ENCODE data around the gene S100A12. TPM values are rescaled to one million over a fixed set of nuclear protein-coding genes. Genes with fewer than 3 reads are reported as not detected.

The S100A12 gene
- total and polyA plus RNA-seq, 10 donors: 126 to 1,354 (median 265) TPM

- Histone ChIP-seq H3K9me3 (peaks cover 0 to 13% (median 9%) of the 10 kb centered on the region in 8 donors), H3K4me1 (no peaks in the 10 kb centered on the region), H3K36me3 (no peaks in the 10 kb centered on the region), H3K27ac (no peak overlapping the region), H3K27me3 (replicated peaks in 1 of 7) (peaks cover 0 to 25% (median 0%) of the 10 kb centered on the region in 7 donors), H3K4me3 (no peak overlapping the region)
- no peak for DNase-seq
- intact Hi-C loops (cut with DNase I; ENCODE audit: low total_unique reads): no loop called here
- TF ChIP-seq POLR2AphosphoS5 (IDR thresholded peaks at IDR 0.05) (no peak), CTCF (IDR thresholded peaks at IDR 0.05 in 8 of 11, conservative IDR thresholded peaks at IDR 0.05 in 3 of 11) (no peak), POLR2A (IDR thresholded peaks at IDR 0.05) (no peak)
Measured at GRCh38 chr1:153336650-153337049, 38.8 kb downstream of the S100A12 start.

- intact Hi-C loops (cut with DNase I; ENCODE audit: low total_unique reads): no loop called here
- DNase-seq: no peak
- H3K4me1 ChIP-seq: no peaks in the 10 kb centered on the region
- WGBS, 5 donors: 92 to 98% (median 95%) methylated on average over 1 of the region's 1 CpG
- H3K27me3 ChIP-seq (replicated peaks in 1 of 7): peaks cover 0 to 19% (median 0%) of the 10 kb centered on the region in 7 donors
- no peak for TF ChIP-seq CTCF (IDR thresholded peaks at IDR 0.05 in 8 of 11, conservative IDR thresholded peaks at IDR 0.05 in 3 of 11)
- TF ChIP-seq POLR2A (IDR thresholded peaks at IDR 0.05): no peak
- no peak for TF ChIP-seq POLR2AphosphoS5 (IDR thresholded peaks at IDR 0.05)
- no peak overlapping the region for H3K4me3 ChIP-seq
- H3K27ac ChIP-seq: no peak overlapping the region
- H3K9me3 ChIP-seq: peaks cover 0 to 39% (median 29%) of the 10 kb centered on the region in 8 donors
- no peaks in the 10 kb centered on the region for H3K36me3 ChIP-seq
Measured at GRCh38 chr1:153333902-153334301, 41.5 kb downstream of the S100A12 start.

- DNase-seq: no peak
- H3K27me3 ChIP-seq (replicated peaks in 1 of 7): peaks cover 0 to 16% (median 0%) of the 10 kb centered on the region in 7 donors
- H3K4me1 ChIP-seq: no peaks in the 10 kb centered on the region
- no peak for TF ChIP-seq POLR2AphosphoS5 (IDR thresholded peaks at IDR 0.05)
- no peak for TF ChIP-seq POLR2A (IDR thresholded peaks at IDR 0.05)
- no peak for TF ChIP-seq CTCF (IDR thresholded peaks at IDR 0.05 in 8 of 11, conservative IDR thresholded peaks at IDR 0.05 in 3 of 11)
- H3K4me3 ChIP-seq: no peak overlapping the region
- H3K27ac ChIP-seq: no peak overlapping the region
- peaks cover 0 to 86% (median 68%) of the 10 kb centered on the region in 8 donors for H3K9me3 ChIP-seq
- no peaks in the 10 kb centered on the region for H3K36me3 ChIP-seq
- intact Hi-C loops (cut with DNase I; ENCODE audit: low total_unique reads): no loop called here
Measured at GRCh38 chr1:153324912-153325311, 50.5 kb downstream of the S100A12 start.

Small RNA genes lying within 50 kb of the gene (small RNA-seq; reads per million reads assigned to genes)
- 0 reads per million in 4 donors for gene RNU6-160P
- gene S100A15A: 0 to 0.14 (median 0) reads per million in 4 donors

Other genes starting within 250 kb of the S100A12 start
- not detected for gene SPRR2G, start 224.7 kb downstream of the S100A12 start, total RNA-seq
- not detected for gene SPRR2G, start 224.7 kb downstream of the S100A12 start, polyA plus RNA-seq
- gene LELP1, start 172.2 kb downstream of the S100A12 start, total RNA-seq: not detected
- gene LELP1, start 172.2 kb downstream of the S100A12 start, polyA plus RNA-seq: not detected
- not detected for gene PRR9, start 158.0 kb downstream of the S100A12 start, total RNA-seq
- gene PRR9, start 158.0 kb downstream of the S100A12 start, polyA plus RNA-seq: not detected
- gene LORICRIN, start 115.9 kb downstream of the S100A12 start, total RNA-seq: not detected
- under 1 TPM; 0.38 to 0.83 (median 0.53) TPM for gene LORICRIN, start 115.9 kb downstream of the S100A12 start, polyA plus RNA-seq
- gene PGLYRP3, start 62.7 kb downstream of the S100A12 start, total RNA-seq: not detected
- not detected for gene PGLYRP3, start 62.7 kb downstream of the S100A12 start, polyA plus RNA-seq
- not detected for gene PGLYRP4, start 26.8 kb downstream of the S100A12 start, total RNA-seq
- gene PGLYRP4, start 26.8 kb downstream of the S100A12 start, polyA plus RNA-seq: under 1 TPM in 1 of 3 donors, not detected in 2; 0.18 TPM
- gene S100A9, start 17.8 kb downstream of the S100A12 start, total RNA-seq: 1,000 to 10,000 TPM in 6 of 7 donors, 100 to 1,000 TPM in 1; 961 to 6,984 (median 2,755) TPM
- 1,000 to 10,000 TPM in 2 of 3 donors, 100 to 1,000 TPM in 1; 947 to 4,509 (median 1,446) TPM for gene S100A9, start 17.8 kb downstream of the S100A12 start, polyA plus RNA-seq
- gene S100A8, start 15.5 kb upstream of the S100A12 start, total RNA-seq: 1,000 to 10,000 TPM in 6 of 7 donors, 100 to 1,000 TPM in 1; 983 to 7,676 (median 1,629) TPM
- gene S100A8, start 15.5 kb upstream of the S100A12 start, polyA plus RNA-seq: 1,000 to 10,000 TPM in 2 of 3 donors, 100 to 1,000 TPM in 1; 756 to 2,335 (median 1,287) TPM
- gene S100A7A, start 40.9 kb upstream of the S100A12 start, total RNA-seq: not detected
- gene S100A7A, start 40.9 kb upstream of the S100A12 start, polyA plus RNA-seq: not detected
- gene S100A7, start 85.0 kb upstream of the S100A12 start, total RNA-seq: not detected
- not detected for gene S100A7, start 85.0 kb upstream of the S100A12 start, polyA plus RNA-seq
- gene S100A6, start 160.4 kb upstream of the S100A12 start, total RNA-seq: 100 to 1,000 TPM; 121 to 403 (median 193) TPM
- 100 to 1,000 TPM; 578 to 779 (median 653) TPM for gene S100A6, start 160.4 kb upstream of the S100A12 start, polyA plus RNA-seq
- gene S100A5, start 165.3 kb upstream of the S100A12 start, total RNA-seq: 1 to 10 TPM in 1 of 7 donors, not detected in 6; 2.8 TPM
- under 1 TPM in 2 of 3 donors, not detected in 1; 0.32 to 0.46 TPM for gene S100A5, start 165.3 kb upstream of the S100A12 start, polyA plus RNA-seq
- gene S100A4, start 170.2 kb upstream of the S100A12 start, total RNA-seq: 100 to 1,000 TPM; 161 to 521 (median 309) TPM
- gene S100A4, start 170.2 kb upstream of the S100A12 start, polyA plus RNA-seq: 100 to 1,000 TPM; 309 to 755 (median 572) TPM
- 1 to 10 TPM in 2 of 7 donors, under 1 TPM in 1, not detected in 4; 0.44 to 1.3 (median 1.0) TPM for gene S100A3, start 173.6 kb upstream of the S100A12 start, total RNA-seq
- 1 to 10 TPM; 1.1 to 2.6 (median 2.2) TPM for gene S100A3, start 173.6 kb upstream of the S100A12 start, polyA plus RNA-seq
- under 1 TPM in 2 of 7 donors, not detected in 5; 0.60 to 0.97 TPM for gene S100A2, start 190.2 kb upstream of the S100A12 start, total RNA-seq
- 1 to 10 TPM in 2 of 3 donors, under 1 TPM in 1; 0.61 to 5.2 (median 2.8) TPM for gene S100A2, start 190.2 kb upstream of the S100A12 start, polyA plus RNA-seq
- 100 to 1,000 TPM in 3 of 7 donors, 10 to 100 TPM in 4; 78.0 to 111 (median 97.0) TPM for gene S100A16, start 237.5 kb upstream of the S100A12 start, total RNA-seq
- 100 to 1,000 TPM in 1 of 3 donors, 10 to 100 TPM in 2; 52.0 to 101 (median 68.2) TPM for gene S100A16, start 237.5 kb upstream of the S100A12 start, polyA plus RNA-seq
- gene S100A14, start 240.7 kb upstream of the S100A12 start, total RNA-seq: 1 to 10 TPM in 1 of 7 donors, under 1 TPM in 3, not detected in 3; 0.28 to 1.0 (median 0.75) TPM
- 1 to 10 TPM; 1.2 to 3.0 (median 2.0) TPM for gene S100A14, start 240.7 kb upstream of the S100A12 start, polyA plus RNA-seq